ENCODE data around the gene OPCML. TPM values are rescaled to one million over a fixed set of nuclear protein-coding genes. Genes with fewer than 3 reads are reported as not detected.

The OPCML gene
- total RNA-seq, 4 donors from 2014 or later = 0.33 TPM; not detected in 3

GRCh38 chr11:132430429-132431062 lies 1101.8 kb downstream of the OPCML start:
- peak; percentile 32 to 34 for DNase-seq
- Histone ChIP-seq H3K36me3 (no peaks in the 10 kb centered on the region), H3K4me3 (replicated peaks in 1 of 3) (no peak overlapping the region), H3K9me3 (no peaks in the 10 kb centered on the region), H3K27me3 (no peaks in the 10 kb centered on the region), H3K4me1 (peaks cover 6 to 15% of the 10 kb centered on the region in 2 donors), H3K27ac (no peak overlapping the region)
- WGBS, 2 donors = 18 to 26% methylated on average over 14 of the region's 14 CpGs
- intact Hi-C loops (cut with DNase I) = no loop called here
- TF ChIP-seq, protein P1, sequence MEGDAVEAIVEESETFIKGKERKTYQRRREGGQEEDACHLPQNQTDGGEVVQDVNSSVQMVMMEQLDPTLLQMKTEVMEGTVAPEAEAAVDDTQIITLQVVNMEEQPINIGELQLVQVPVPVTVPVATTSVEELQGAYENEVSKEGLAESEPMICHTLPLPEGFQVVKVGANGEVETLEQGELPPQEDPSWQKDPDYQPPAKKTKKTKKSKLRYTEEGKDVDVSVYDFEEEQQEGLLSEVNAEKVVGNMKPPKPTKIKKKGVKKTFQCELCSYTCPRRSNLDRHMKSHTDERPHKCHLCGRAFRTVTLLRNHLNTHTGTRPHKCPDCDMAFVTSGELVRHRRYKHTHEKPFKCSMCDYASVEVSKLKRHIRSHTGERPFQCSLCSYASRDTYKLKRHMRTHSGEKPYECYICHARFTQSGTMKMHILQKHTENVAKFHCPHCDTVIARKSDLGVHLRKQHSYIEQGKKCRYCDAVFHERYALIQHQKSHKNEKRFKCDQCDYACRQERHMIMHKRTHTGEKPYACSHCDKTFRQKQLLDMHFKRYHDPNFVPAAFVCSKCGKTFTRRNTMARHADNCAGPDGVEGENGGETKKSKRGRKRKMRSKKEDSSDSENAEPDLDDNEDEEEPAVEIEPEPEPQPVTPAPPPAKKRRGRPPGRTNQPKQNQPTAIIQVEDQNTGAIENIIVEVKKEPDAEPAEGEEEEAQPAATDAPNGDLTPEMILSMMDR (IDR thresholded peaks at IDR 0.05) = no peak

GRCh38 chr11:132429685-132430084 lies 1102.6 kb downstream of the OPCML start:
- H3K36me3 ChIP-seq = no peaks in the 10 kb centered on the region
- TF ChIP-seq, protein P1 (IDR thresholded peaks at IDR 0.05) = no peak
- TF ChIP-seq POLR2A (IDR thresholded peaks at IDR 0.05) = no peak
- 87 to 88% methylated on average over 8 of the region's 8 CpGs for WGBS, 2 donors
- intact Hi-C loops (cut with DNase I) = no loop called here
- H3K4me1 ChIP-seq = peaks cover 6 to 15% of the 10 kb centered on the region in 2 donors
- H3K27me3 ChIP-seq = no peaks in the 10 kb centered on the region
- no peak overlapping the region for H3K4me3 ChIP-seq (replicated peaks in 1 of 3)
- no peaks in the 10 kb centered on the region for H3K9me3 ChIP-seq
- H3K27ac ChIP-seq = no peak overlapping the region
- DNase-seq = no peak

GRCh38 chr11:132427611-132428010 lies 1104.7 kb downstream of the OPCML start:
- H3K9me3 ChIP-seq = no peaks in the 10 kb centered on the region
- TF ChIP-seq, protein P1 (IDR thresholded peaks at IDR 0.05) = no peak
- no peak for TF ChIP-seq POLR2A (IDR thresholded peaks at IDR 0.05)
- peaks cover 6 to 15% of the 10 kb centered on the region in 2 donors for H3K4me1 ChIP-seq
- no peaks in the 10 kb centered on the region for H3K27me3 ChIP-seq
- 86 to 93% methylated on average over 6 of the region's 6 CpGs for WGBS, 2 donors
- intact Hi-C loops (cut with DNase I) = no loop called here
- no peak overlapping the region for H3K27ac ChIP-seq
- no peak overlapping the region for H3K4me3 ChIP-seq (replicated peaks in 1 of 3)
- no peak for DNase-seq
- H3K36me3 ChIP-seq = no peaks in the 10 kb centered on the region

DNA sequence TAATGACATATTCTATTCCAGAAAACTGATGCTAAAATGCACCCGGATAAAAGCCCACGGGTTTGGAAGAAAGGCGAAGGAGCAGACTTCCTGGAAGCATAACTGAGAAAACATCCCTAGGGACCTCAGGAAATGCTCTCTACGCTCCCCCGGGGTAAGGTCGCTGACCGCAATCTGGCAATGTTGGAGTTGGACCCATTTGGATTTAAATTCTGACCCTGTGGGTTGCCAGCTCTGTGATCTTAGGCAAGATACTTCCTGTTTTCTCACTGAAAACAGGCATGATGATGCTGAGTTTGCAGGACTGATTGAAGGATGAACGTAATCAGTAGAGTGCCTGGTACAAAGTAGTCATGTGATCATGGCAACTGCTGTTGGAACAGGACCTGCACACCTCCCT lies 1107.9 kb downstream of the OPCML start:
- no peak for TF ChIP-seq POLR2A (IDR thresholded peaks at IDR 0.05)
- TF ChIP-seq, protein P1 (IDR thresholded peaks at IDR 0.05) = no peak
- Histone ChIP-seq H3K27ac (no peak overlapping the region), H3K27me3 (no peaks in the 10 kb centered on the region), H3K4me1 (no peaks in the 10 kb centered on the region), H3K36me3 (no peaks in the 10 kb centered on the region), H3K4me3 (replicated peaks in 1 of 3) (no peak overlapping the region), H3K9me3 (no peaks in the 10 kb centered on the region)
- no peak for DNase-seq
- 75 to 85% methylated on average over 8 of the region's 8 CpGs for WGBS, 2 donors
- intact Hi-C loops (cut with DNase I) = no loop called here

GRCh38 chr11:132423266-132423665 lies 1109.0 kb downstream of the OPCML start:
- 76 to 92% methylated on average over 4 of the region's 4 CpGs for WGBS, 2 donors

More at GRCh38 chr11:132423266-132423665, 1109.0 kb downstream of the OPCML start:
- Histone ChIP-seq H3K36me3 (no peaks in the 10 kb centered on the region), H3K4me3 (replicated peaks in 1 of 3) (no peak overlapping the region), H3K4me1 (peaks cover 0 to 7% of the 10 kb centered on the region in 2 donors), H3K27ac (no peak overlapping the region), H3K9me3 (no peaks in the 10 kb centered on the region), H3K27me3 (no peaks in the 10 kb centered on the region)
- no peak for DNase-seq
- no peak for TF ChIP-seq POLR2A (IDR thresholded peaks at IDR 0.05)
- TF ChIP-seq, protein P1 (IDR thresholded peaks at IDR 0.05) = no peak
- intact Hi-C loops (cut with DNase I) = no loop called here
